OCI-LY7 (cell line): ENCODE results near the gene LILRA5. TPM values are rescaled to one million over a fixed set of nuclear protein-coding genes. Genes with fewer than 3 reads are reported as not detected.

ENCODE experiments used
- BruUV-seq: library from RNA; stranded (reverse); fragments of 400-500 nt; replicated peaks from 2 replicates; lab custom pipeline; 2021; lab: Mats Ljungman, UMichigan
- CTCF ChIA-PET: fragments of 300-600 bp; sonication (Branson Sonifier 250); formaldehyde crosslinking; loops from one replicate; lab custom pipeline; 2022; ENCODE audit warnings: antibody characterized with exemption; ENCODE audit not compliant: unreplicated experiment; lab: Charles Lee
- POLR2A ChIA-PET: fragments of 300-600 bp; sonication (Branson Sonifier 250); formaldehyde crosslinking; loops from one replicate; lab custom pipeline; 2022; ENCODE audit warnings: antibody characterized with exemption; lab: Charles Lee
- DNase-seq: peaks from one replicate; pipeline ENCODE4 v3.0.0-alpha.2; 2015; ENCODE audit warnings: low spot score
- H2AFZ ChIP-seq: fragments of 200-600 bp; sonication (generic), shearing (Covaris generic); 2 replicates; pipeline ENCODE4 v1.6.1; 2014; ENCODE audit warnings: mild to moderate bottlenecking, antibody characterized with exemption, low read length, moderate library complexity
- H3K27ac ChIP-seq: fragments of 200-600 bp; sonication (generic); 2 replicates; pipeline ENCODE4 v1.5.1; 2014; ENCODE audit warnings: mixed run types, low read depth, mild to moderate bottlenecking, moderate library complexity, low read length, inconsistent platforms; ENCODE audit not compliant: poor library complexity, severe bottlenecking
- H3K36me3 ChIP-seq: fragments of 200-600 bp; sonication (generic); 2 replicates; pipeline ENCODE4 v1.6.1; 2014; ENCODE audit warnings: mild to moderate bottlenecking, antibody characterized with exemption, low read length, moderate library complexity, mixed read lengths; ENCODE audit not compliant: insufficient read depth
- H3K4me1 ChIP-seq: fragments of 200-600 bp; sonication (generic); 2 replicates; pipeline ENCODE4 v1.5.1; 2014; ENCODE audit warnings: mild to moderate bottlenecking, low read length; ENCODE audit not compliant: insufficient read depth, poor library complexity, severe bottlenecking
- H3K4me2 ChIP-seq: fragments of 200-600 bp; sonication (generic); 2 replicates; pipeline ENCODE4 v1.6.1; 2014; ENCODE audit warnings: mild to moderate bottlenecking, low read length
- H3K4me3 ChIP-seq: fragments of 200-600 bp; sonication (generic); 2 replicates; pipeline ENCODE4 v1.5.1; 2014; ENCODE audit warnings: mild to moderate bottlenecking, low read depth, low read length; ENCODE audit not compliant: poor library complexity, severe bottlenecking
- H3K79me2 ChIP-seq: fragments of 200-600 bp; sonication (generic); 2 replicates; pipeline ENCODE4 v1.6.1; 2016; ENCODE audit warnings: low read depth, mild to moderate bottlenecking, low read length, moderate library complexity, mixed read lengths; ENCODE audit not compliant: insufficient read depth
- H3K9me2 ChIP-seq: fragments of 200-600 bp; sonication (generic); 2 replicates; pipeline ENCODE4 v1.6.1; 2016; ENCODE audit warnings: mild to moderate bottlenecking, low read length, mixed read lengths; ENCODE audit not compliant: insufficient read depth
- H3K9me3 ChIP-seq: fragments of 200-600 bp; sonication (generic); 2 replicates; pipeline ENCODE4 v1.6.1; 2014; ENCODE audit warnings: mild to moderate bottlenecking, mixed run types, low read length, mixed read lengths
- H4K20me1 ChIP-seq: fragments of 200-600 bp; sonication (generic); 2 replicates; pipeline ENCODE4 v1.6.1; 2014; ENCODE audit warnings: mild to moderate bottlenecking, antibody characterized with exemption, low read length, moderate library complexity, mixed read lengths; ENCODE audit not compliant: insufficient read depth
- CTCF ChIP-seq: fragments of 200-600 bp; sonication (generic); conservative IDR thresholded peaks from 2 replicates; pipeline ENCODE4 v1.5.1; 2014; ENCODE audit warnings: mild to moderate bottlenecking, antibody characterized with exemption, low read length, moderate library complexity, mixed read lengths
- EZH2phosphoT487 ChIP-seq: fragments of 200-600 bp; sonication (generic); IDR thresholded peaks from 2 replicates; pipeline ENCODE4 v1.6.1; 2018; ENCODE audit warnings: low read depth, borderline replicate concordance, mild to moderate bottlenecking, mixed run types, antibody characterized with exemption, low read length, moderate library complexity, mixed read lengths
- intact Hi-C: fragments of 100-400 bp; cut with micrococcal nuclease; formaldehyde crosslinking; loops from one replicate; pipeline ENCODE4 v1.10.0; 2022; ENCODE audit not compliant: unreplicated experiment
- total RNA-seq, 2 experiments: library from RNA; depleted of rRNA in 1 of 2; stranded (reverse); fragments of >200 nt in 1 of 2; shearing (Covaris generic) in 1 of 2; gene quantifications; 2 replicates each; pipeline ENCODE4 v1.2.3, GENCODE V29; 2014 to 2022

The LILRA5 gene
- total RNA-seq, 2 experiments from 2014 or later: not detected

DNA sequence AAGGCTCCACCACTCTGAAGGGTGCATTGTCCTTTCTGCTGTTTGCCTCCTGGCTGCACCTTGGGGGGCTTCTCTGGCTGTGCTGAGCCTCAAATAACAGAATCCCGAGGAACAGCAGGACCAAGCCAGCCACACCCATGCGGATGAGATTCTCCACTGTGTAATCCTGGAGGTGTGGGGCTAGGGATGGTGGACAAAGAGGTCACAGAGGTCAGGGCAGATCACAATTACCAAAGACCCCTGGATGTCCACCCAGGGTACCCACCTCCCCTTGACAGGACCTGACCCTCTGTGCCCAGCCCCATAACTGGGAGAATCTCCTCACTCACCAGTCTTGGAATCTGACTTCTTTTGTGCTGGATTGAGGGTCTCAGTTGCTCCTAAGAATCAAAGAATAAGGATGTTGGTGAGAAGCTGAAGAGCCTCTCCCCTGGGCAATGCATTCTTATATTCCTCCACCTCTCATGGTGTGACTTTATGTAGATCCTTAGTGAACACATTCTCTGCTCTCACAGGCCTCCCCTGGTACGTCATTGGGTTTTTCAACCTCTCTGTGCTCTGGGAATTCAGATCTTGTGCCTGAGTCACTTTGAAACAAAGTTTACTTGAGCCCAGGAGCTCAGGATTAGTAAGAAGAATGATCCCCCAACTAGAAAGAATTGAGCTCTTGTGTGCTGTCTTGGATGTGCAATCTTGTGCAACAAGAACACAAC lies 20.8 kb upstream of the LILRA5 start:
- ChIA-PET CTCF (no interaction called here), POLR2A (no interaction called here)
- intact Hi-C loops: no loop called here
- no peaks in the 10 kb centered on the region for H3K9me2 ChIP-seq
- H3K36me3 ChIP-seq: no peaks in the 10 kb centered on the region
- no peak overlapping the region for H3K4me3 ChIP-seq
- no peaks in the 10 kb centered on the region for H3K79me2 ChIP-seq
- no peak for DNase-seq
- H2AFZ ChIP-seq: no peak overlapping the region
- H3K27ac ChIP-seq: no peak overlapping the region
- H3K4me2 ChIP-seq: no peak overlapping the region
- H3K9me3 ChIP-seq: no peaks in the 10 kb centered on the region
- TF ChIP-seq CTCF: no peak
- TF ChIP-seq EZH2phosphoT487: no peak
- H4K20me1 ChIP-seq: no peaks in the 10 kb centered on the region
- BruUV-seq: no TSS peak
- no peaks in the 10 kb centered on the region for H3K4me1 ChIP-seq

DNA sequence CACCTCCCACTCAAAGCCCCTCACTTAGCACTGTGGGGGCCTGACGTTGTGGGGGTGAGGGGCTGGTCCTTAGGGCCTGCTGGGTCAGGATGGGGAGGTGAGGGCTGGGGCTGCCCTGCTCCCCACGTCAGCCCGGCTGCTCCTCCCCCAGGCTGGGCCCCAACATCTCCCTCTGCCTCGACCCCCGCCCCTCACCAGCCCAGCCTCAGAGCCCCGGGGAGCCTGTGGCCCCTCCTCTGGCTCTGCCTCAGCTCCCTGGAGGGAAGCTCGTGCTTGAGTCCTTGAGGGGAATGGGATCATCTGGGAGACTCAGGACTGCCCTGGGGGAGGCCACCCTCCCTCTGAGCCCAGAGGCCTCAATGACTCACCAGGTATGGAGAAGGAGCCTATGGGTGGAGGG lies 19.2 kb upstream of the LILRA5 start:
- Histone ChIP-seq H3K27ac (no peak overlapping the region), H3K9me3 (no peaks in the 10 kb centered on the region), H3K9me2 (no peaks in the 10 kb centered on the region), H3K36me3 (no peaks in the 10 kb centered on the region), H2AFZ (no peak overlapping the region), H3K4me1 (peaks cover 4% of the 10 kb centered on the region), H3K79me2 (no peaks in the 10 kb centered on the region), H3K4me3 (no peak overlapping the region), H4K20me1 (no peaks in the 10 kb centered on the region), H3K4me2 (no peak overlapping the region)
- no peak for TF ChIP-seq EZH2phosphoT487
- no peak for TF ChIP-seq CTCF
- POLR2A ChIA-PET: interaction anchor here (0.6 kb wide), 1 partner anchor 26 kb away, joined by 3 read pairs; no protein-coding TSS in a partner anchor
- no peak for DNase-seq
- CTCF ChIA-PET: no interaction called here
- BruUV-seq: no TSS peak
- intact Hi-C loops: no loop called here

DNA sequence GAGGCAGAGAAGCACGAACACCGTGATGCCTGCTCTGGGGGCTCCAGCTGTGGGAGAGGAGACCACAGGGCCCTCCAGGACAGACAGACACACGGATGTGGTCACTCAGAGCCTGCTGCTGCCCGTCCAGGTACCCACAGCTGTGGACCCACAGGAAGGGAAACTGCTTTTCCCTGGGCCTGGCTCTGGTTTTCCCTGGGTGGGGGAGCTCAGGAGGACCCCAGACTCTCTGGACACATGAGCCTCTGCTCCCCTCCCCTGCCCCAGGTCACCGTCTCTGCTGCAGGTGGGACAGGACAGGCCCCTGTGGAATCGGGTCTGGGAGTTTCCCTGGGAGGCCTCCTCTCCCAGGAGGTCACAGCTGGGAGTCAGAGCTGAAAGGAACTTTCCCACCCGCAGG lies 18.7 kb upstream of the LILRA5 start:
- H3K9me2 ChIP-seq: no peaks in the 10 kb centered on the region
- ChIA-PET CTCF (no interaction called here), POLR2A (interaction anchor here (0.6 kb wide), 1 partner anchor 25 kb away, joined by 3 read pairs; no protein-coding TSS in a partner anchor)
- no peak overlapping the region for H2AFZ ChIP-seq
- H4K20me1 ChIP-seq: no peaks in the 10 kb centered on the region
- no peak for DNase-seq
- intact Hi-C loops: no loop called here
- H3K4me3 ChIP-seq: no peak overlapping the region
- no peaks in the 10 kb centered on the region for H3K79me2 ChIP-seq
- no peak overlapping the region for H3K4me2 ChIP-seq
- no TSS peak for BruUV-seq
- H3K27ac ChIP-seq: no peak overlapping the region
- no peaks in the 10 kb centered on the region for H3K9me3 ChIP-seq
- no peaks in the 10 kb centered on the region for H3K36me3 ChIP-seq
- TF ChIP-seq EZH2phosphoT487 (no peak), CTCF (no peak)
- H3K4me1 ChIP-seq: peaks cover 6% of the 10 kb centered on the region
